Right lung (tissue), 5 donors: ENCODE measurements around the gene CCIN. TPM values are rescaled to one million over a fixed set of nuclear protein-coding genes. Genes with fewer than 3 reads are reported as not detected.

Experiments
- DNase-seq, 2 donors: peaks; one replicate each; pipeline ENCODE4 v3.0.0-alpha.2; 2013
- polyA plus RNA-seq, 5 donors: library from polyadenylated mRNA; unstranded; fragments of 120-200 nt; gene quantifications; one replicate each; pipeline versions ENCODE4 v1.2.1 to v1.2.3, GENCODE V29; 2013; ENCODE audit warnings: inconsistent platforms in 1 of 5, low replicate concordance in 1 of 5; ENCODE audit not compliant: insufficient read length in 5 of 5, insufficient read depth in 1 of 5

CCIN gene
- polyA plus RNA-seq, 5 donors = 0.08 to 0.13 (median 0.12) TPM; not detected in 2

DNA sequence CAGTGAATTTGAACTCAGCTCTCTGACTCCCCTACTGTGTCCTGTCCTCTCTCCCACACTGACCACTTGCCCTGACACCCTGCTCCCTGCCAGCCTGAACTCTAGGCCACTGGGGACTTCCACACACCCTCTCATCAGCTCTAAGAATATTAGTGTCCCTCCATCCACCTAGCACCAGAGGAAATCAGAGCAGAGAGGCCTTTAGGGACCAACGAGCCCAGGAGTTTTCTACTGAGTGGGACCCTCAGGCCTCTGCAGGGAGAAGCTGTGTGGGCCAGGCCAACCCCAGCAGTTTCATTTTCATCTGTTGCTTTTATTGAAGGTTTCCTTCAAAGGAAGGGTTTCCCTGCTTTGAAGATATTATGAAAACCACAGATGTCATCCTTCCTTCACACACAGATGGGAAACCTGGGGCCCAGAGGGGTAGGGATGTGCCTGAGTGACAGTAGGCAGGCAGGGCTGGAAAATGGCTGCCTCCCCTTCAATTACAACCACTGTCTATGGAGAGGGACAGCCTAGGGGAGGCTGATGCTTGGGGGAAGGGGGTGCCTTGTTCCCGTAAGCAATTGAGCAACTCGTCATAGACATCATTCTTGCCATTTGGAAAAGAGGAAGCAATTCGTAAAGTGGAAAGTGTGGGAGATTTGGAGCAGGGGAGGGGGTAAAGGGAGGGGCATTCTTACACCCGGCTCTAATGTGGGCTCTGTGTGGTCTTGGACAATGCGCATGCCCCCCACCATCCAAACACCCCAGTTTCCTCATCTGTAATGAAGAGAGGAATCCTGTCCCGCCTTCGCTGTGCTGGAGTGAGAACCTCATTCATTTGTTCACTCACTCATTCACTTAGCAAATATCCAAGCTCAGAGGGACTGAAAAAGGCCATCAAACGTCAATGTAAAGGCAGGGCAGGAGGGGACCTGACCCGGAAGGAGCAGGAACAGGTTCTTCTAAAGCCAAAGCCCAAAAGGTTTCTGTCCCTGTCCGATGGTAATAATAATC lies 28.8 kb upstream of the CCIN start:
- no peak for DNase-seq

DNA sequence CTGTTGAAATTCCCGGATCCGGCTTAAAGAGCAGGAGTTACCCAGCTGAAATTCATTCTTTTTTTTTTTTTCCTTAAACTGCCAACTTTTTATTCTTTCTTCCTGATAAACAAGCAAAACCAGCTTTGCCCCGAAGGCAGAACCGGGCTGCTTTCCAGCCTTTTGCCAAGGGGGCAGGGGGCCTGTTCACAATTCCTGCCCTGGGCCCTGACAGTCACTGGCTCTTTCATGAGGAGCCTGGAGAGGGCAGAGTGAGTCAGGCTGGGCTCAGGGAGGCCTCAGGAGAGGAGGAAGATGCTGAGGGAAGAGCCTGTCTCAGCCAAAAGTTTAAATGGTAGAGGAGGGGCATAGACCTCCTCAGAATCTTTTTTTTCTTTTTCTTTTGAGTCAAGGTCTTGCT lies 27.9 kb upstream of the CCIN start:
- peak in 1 of 2 donors; percentile 61 for DNase-seq

DNA sequence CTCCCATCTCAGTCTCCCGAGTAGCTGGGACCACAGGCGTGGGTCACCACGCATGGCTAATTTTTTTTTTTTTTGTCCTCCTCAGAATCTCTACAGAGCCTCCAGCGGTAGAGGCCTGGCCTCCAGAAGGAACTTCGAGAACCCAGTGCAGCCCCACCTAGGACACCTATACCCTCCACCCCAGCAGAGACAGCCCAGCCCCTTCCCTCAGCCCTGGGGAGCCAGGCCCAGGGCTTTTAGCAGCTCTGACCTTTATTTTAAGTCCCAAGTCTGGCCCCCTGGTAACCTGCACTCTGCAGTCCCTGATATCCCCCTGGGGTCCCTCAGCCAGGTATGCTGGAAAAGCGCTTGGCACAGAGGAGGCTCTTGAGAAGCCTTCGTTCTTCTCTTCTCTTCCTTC lies 27.4 kb upstream of the CCIN start:
- DNase-seq = no peak

DNA sequence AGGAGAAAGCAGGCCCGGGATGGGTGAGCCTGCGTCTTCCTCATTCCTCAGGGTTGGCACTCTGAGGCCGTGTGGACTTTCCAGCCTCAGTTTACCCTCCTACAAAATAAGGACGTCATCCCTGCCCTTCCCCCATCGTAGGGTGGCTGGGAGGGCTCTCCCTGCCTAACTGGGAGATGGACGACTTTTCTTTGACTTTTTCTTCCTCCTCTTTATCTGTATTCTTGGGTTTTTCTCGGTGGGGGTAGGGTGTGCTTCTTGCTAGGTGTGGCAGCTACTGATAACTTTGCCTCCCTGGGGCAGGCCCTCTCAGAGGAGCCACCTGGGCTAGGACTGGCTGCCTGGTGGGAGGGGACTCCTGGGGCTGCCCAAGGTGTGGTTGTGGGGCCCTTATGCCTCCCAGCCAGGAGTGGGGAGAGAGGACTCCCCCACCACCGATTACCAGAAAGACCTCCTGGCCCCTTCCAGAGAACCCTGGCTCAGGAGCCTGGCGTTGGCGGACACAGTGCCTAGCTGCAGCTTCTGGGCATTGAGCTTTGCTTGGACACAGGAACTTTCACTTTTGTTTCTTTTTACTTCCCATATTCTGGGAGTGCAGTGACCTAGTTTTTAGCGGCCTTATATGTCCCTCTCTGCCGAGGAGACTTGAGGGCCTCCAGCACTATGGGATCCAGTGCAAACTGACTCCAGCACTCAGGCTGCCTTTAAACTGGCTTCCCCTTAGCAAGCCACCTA lies 26.5 kb upstream of the CCIN start:
- DNase-seq = no peak

DNA sequence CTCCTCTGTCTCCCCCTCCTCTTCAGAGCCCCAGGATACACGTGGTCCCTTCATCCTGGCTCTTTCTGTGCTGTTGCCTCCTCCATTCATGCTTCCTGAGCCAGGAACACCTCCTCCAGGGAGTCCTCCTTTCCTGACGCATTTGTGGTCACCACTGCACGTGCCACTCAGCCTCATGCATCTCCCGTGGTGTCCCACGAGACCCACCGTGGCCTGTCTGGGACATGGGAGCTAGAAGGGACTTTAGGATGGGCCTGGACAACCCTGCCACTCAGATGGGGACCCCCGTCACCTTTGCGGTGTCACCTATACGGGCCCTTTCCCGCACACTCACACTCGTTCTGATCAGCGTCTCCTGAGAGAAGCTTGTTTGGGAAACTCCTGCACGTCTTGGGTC lies 25.9 kb upstream of the CCIN start:
- DNase-seq = no peak

DNA sequence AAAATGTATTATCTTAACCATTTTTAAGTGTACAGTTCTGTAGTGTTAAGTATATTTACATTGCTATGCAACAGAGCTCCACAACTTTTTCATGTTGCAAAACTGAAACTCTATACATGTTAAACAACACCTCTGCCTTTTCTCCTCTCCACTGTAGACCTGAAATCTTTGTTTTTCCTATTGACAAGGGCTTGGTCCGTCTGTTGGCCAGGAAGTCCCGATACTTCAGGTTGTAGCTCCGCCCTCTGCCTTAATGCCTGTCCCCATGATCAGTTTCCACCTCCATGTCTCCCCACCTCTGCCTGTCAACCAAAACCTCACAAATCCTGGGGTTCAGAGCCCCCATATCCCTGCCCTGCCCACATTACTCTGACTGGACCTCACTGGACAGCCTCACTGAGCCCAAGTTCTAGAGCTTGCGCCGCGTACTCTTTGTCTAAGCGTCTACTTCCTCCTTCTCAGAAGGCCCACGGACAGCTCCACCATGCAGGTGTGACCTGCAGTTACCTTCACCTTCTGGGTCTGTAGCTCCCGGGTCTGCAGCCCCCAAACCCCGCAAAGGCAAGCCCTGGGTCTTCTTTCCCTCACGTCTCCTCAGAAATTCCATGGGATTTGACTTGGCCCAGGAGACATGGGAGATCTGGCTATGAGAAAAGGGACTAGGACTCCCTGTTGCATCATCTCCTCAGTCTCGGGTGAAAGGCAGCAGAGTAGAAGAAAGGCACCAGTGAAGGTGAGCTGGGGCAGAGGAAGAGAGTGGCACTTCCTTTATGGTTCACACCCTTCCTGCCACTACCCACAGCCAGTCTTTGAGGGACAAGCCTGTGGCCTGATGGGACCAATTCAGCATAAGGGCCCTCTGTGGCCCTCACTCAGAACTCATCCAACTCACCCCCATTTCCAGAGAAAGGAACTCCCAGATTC lies 24.6 kb upstream of the CCIN start:
- no peak for DNase-seq

DNA sequence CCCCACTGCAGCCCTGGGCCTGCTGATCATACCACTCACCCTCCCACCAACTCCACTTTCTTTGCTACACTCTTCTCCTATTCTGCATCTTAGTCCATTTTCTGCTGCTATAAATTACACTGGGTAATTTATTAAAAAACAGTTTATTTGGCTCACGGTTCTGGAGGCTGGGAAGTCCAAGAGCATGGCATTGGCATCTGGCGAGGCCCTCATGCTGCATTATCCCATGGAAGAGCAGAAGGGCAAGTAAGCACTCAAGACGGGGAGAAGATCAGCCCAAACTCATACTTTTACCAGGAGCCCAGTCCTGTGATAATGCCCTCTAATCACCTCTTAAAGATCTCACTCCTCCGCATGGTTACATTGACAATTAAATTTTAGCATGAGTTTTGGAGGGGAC lies 23.2 kb upstream of the CCIN start:
- DNase-seq = no peak

DNA sequence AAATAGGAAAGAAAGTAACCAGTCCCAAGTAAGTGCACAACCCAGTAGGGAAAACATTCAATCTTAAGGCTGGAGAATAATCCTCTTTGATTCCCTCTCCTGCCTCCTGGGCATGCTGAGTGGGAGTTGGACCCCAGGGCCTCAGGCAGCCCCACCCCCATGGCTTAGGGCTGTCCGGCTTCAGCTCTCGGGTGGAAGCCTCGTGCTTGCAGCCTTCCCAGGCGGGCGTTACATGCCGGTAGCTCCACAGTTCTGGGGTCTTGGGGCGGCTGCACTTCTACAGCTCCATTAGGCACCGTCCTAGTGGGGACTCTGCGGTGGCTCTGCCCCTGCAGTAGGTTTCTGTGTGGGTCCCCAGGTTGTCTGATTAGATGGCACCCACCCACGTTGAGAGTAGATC lies 22.5 kb upstream of the CCIN start:
- DNase-seq = no peak

DNA sequence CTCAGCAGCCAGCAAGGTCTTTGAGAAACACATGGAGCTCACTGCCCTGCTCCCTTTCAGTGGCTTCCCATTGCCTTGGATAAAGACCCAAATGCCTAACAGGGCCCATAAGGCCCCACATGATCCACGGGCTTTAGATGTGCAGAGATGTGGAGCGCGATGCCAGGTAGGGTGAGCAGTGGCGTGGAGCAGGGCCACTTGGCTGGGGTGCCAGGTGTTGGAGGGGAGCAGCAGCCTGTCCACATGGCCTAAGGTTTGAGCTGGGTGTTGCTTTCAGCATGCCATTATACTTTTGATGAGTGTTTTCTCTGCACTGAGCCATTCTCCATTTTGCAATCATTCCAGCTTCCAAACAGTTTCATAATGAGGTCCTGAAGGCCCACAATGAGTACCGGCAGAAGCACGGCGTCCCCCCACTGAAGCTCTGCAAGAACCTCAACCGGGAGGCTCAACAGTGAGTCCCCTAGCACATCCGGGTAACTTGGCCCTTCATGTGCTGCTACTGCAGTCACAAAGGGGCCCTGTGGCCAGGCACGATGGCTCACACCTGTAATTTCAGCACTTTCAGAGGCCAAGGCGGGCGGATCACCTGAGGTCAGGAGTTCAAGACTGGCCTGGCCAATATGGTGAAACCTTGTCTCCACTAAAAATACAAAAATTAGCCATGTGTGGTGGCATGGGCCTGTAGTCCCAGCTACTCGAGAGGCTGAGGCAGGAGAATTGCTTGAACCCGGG lies 21.6 kb upstream of the CCIN start:
- no peak for DNase-seq

DNA sequence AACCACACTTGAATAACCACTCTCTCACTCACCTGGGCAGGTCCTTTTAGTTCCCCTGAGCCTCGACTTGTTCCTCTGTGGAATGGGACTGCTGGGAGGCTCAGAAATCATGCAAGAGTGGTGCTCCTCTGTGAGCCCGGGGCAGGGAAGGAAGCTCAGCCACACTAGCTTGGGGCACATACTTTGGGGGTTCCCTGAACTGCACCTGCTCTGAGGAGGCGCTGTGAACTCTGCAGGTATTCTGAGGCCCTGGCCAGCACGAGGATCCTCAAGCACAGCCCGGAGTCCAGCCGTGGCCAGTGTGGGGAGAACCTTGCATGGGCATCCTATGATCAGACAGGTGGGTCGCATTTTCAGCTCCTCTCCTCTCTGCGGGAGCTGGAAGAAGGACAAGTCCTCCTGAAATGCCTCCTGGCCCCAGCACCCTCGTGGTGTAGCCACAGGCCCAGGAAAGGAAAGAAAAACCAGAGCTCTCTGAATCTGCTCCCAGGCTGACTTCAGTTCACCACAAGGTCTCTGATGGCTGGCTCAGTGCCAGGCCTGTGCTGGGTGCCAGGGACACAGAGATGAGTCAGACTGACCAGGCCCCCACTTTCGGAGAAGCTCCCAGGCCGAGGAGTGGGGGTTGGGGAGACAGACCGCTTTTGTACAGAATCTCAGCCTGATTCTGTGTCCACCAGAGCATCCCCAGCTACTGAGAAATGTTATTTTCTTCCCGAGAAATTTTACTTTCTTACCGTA lies 20.7 kb upstream of the CCIN start:
- DNase-seq = no peak

DNA sequence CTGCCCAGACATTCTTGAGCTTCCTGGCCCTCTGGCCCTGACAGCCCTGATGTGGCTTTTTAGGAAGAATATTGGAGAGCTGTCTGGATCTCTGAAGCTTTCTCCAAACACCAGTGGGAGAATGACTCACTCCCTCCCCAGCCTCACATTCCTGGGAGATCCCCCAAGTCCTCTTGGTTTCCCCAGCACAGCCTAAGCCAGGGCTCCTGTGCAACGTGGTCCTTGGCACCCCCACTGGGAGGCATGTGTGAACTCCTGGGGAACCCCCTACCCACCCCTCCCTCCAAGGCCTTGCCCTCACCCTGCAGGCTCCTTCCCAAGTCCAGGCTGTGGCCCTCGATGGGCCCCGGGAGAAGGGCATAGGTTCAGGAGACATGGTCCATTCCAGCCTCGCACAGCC lies 20.0 kb upstream of the CCIN start:
- DNase-seq = no peak

DNA sequence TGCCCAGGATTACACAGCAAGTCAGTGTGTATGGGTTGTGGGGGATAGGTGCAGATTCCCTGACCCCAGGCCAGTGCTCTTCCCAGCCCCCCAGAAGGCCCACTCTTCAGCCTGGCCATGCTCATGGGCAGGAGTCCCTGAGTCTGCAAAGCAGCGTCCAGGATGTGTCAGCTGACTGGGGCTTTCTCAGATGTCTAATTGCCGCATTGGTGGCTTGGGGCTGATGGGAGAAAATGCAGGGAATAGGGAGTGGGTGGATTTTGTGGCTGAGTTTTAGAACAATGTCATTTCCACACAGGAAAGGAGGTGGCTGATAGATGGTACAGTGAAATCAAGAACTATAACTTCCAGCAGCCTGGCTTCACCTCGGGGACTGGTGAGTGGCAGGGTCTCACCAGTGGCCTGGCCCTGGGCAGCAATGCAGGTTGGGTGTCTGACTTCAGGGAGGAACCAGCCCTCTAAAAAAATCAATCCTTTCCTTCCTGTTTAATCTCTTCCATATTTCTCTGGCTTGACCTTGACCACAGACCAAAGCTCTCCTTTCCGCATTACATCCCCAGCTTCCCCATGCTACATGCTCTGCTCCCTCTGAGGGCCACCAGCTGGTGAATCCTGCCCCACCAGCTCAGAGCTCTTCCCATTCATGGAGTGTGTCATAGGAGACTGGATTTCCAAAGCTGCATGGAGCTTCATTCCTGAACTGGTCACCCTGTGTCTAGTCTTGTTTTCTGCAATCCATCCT lies 18.4 kb upstream of the CCIN start:
- no peak for DNase-seq

DNA sequence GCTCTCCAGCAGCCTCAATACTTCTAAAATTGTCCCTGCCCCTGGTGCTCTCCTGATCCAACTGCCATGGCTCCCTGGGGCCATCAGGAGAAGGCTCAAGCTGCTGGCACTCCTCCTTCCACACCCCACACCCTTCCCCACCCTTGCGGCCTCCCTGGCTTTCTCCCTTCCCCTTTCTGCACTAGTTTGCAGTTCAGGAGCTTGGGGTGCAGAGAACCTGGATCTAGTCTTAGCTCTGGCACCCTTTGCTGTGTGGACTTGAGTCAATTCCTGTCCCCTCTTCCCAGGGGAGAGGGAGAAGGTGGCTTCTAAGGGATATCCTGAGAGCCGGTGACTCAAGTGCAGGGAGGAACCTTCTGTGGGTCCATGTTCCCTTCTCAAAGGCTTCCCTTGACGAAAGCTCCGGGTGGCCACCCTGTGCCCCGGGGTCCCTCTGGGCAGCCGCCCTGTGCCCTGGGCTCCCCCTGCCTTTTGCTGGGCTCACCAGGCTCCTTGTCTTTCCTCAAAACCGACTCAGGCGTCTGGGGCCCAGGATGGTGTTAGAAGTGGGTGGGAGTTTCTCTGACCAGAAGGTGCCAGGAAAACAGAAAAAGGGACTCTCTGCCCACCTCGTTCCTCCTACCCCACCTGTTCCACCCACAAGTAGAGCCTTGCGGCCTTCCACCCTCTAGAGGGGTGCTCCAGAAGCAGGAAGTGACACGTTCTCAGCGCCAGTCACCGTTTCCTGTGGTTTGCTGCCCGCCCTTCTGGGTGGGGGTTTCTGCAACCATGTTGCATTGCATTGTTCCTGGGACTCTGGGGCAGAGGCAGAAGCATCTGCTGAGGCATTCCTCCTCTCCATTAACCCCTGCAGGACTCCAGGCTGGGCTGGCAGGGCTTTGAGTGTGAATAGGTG lies 17.6 kb upstream of the CCIN start:
- no peak for DNase-seq

DNA sequence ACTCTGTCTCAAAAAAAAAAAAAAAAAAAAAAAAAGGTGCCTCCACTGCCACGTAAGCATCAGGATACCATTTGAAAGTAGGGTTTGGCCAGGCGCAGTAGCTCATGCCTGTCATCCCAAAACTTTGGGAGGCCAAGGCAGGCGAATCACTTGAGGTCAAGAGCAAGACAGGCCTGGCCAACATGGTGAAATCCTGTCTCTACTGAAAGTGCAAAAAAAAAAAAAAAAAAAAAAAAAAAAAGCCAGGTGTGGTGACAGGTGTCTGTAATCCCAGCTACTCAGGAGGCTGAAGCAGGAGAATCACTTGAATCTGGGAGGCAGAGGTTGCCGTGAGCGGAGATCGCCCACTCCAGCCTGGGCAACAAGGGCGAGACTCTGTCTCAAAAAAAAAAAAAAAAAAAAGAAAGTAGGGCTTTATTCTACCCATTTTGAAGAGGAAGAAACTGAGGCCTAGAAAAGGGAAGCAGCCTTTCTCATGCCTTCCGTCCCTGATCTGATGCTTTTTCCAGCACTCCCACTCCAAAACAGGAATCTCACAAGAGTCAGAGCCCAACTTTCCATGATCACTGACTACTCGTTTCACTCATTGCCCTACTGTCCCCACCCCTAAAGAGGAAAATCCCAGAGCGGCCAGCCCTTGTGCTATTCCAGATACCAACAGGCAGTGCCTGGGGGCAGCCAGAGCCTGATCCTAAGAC lies 16.3 kb upstream of the CCIN start:
- no peak for DNase-seq

DNA sequence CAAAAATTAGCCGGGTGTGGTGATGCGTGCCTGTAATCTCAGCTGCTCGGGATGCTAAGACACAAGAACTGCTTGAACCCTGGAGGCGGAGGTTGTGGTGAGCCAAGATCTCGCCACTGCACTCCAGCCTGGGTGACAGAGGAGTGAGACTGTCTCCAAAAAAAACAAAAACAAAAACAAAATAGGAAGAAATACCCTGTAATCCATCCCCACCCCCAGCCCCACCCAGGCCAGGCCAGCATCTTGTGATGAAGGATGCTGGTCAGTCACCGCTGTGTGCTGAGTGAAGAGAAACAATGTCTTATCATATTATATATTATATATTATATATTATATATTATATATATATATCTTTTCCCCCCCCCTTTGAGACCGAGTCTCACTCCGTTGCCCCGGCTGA lies 15.4 kb upstream of the CCIN start:
- DNase-seq = no peak

DNA sequence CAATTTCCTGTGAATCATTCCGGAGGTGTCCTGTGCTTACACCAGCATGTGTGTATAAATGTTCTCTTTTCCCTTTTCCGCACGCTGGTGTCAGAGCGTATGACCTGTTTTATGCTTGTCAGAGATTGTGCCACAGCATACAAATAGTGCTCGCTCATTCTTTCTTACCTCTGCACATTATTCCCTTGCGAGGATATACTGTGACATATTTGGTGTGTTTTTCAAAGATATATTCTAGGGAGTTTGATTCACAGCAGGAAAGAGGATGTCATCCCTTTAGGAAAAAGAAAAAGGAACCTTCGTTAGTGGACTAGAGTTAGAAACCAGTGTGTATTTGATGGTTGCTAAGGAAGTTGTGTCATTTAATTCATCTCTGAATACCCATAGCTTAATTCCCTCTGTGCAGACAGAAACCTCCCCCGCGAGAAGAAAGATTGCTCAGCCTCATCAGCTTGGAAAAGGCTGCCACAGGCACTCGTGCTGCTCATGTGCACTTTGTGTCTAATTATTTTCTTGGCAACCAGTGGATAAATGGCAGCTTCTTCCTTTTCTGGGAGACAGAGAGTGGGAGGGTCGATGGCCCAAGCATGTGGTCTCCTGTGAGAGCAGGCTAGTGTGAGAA lies 14.7 kb upstream of the CCIN start:
- peak in 1 of 2 donors; percentile 53 for DNase-seq

DNA sequence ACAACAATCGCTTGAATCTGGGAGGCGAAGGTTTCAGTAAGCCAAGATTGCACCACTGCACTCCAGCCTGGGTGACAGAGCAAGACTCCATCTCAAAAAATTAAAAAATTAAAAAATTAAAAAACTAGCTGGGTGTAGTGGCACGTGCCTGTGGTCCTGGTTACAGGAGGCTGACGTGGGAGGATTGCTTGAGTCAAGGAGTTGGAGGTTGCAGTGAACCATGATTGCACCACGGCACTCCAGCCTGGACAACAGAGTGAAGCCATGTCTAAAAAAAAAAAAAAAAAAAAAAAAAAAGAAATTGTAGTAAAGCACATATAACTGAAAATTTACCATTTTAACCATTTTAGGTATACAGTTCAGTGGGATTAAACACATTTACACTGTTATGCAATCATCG lies 13.1 kb upstream of the CCIN start:
- no peak for DNase-seq
